Measurements from ENCODE around the gene CXCL16.

DNA sequence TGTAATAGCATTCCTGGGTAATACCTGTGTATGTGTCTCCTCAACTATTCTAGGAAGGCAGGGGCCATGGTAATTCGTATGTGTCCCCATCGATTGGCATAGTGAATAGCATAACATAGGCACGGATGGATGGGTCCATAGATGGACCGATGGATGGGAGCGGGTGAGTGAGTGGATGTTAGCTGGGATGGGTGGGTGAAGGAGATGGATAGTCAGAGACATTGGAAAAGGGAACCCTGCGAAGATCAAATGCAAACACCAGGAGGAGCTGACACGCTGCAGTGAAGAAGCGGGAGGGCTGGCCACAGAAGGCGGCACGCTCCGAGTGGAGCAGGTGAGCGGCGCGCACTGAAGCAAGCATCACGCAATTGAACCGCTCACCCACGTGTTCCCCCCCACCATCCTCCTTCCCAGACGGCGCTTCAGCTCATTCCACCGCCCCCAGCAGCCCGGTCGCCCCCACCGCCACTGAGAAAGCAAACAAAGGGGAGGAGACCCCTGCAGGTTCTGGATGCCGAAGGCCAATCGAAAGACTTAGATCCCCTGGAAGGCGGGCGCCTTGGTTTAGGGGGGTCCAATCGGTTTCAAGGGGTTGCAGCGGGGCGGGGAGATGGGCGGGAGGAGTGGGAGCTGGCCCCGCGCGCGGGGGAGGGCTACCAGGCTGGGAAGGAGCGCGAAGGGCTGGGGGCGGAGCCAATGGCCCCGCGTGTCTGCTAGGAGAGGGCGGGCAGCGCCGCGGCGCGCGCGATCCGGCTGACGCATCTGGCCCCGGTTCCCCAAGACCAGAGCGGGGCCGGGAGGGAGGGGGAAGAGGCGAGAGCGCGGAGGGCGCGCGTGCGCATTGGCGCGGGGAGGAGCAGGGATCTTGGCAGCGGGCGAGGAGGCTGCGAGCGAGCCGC is 29.7 kb downstream of the CXCL16 start, which contains the start of gene ARRB2:
- TF ChIP-seq, protein P1, sequence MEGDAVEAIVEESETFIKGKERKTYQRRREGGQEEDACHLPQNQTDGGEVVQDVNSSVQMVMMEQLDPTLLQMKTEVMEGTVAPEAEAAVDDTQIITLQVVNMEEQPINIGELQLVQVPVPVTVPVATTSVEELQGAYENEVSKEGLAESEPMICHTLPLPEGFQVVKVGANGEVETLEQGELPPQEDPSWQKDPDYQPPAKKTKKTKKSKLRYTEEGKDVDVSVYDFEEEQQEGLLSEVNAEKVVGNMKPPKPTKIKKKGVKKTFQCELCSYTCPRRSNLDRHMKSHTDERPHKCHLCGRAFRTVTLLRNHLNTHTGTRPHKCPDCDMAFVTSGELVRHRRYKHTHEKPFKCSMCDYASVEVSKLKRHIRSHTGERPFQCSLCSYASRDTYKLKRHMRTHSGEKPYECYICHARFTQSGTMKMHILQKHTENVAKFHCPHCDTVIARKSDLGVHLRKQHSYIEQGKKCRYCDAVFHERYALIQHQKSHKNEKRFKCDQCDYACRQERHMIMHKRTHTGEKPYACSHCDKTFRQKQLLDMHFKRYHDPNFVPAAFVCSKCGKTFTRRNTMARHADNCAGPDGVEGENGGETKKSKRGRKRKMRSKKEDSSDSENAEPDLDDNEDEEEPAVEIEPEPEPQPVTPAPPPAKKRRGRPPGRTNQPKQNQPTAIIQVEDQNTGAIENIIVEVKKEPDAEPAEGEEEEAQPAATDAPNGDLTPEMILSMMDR (conservative IDR thresholded peaks at IDR 0.05; ENCODE audit: low read length), result peak; percentile 64
- TF ChIP-seq EZH2phosphoT487 (IDR thresholded peaks at IDR 0.05; ENCODE audit: borderline replicate concordance), result no peak

All from Loucy (cell line).